DMS114 treated with DMSO at 0.1 percent for 48 hours (cell line): ENCODE measurements around the gene SUGCT.
"Not testable (repeated sequence)": the region's sequence is repeated elsewhere in the genome, so short reads cannot be mapped to it uniquely, and the experiment has no call there.

Experiments used
- DNase-seq: peaks from one replicate; lab custom pipeline; 2025; ENCODE audit not compliant: unreplicated experiment; lab: John Stamatoyannopoulos, UW

The SUGCT gene

DNA sequence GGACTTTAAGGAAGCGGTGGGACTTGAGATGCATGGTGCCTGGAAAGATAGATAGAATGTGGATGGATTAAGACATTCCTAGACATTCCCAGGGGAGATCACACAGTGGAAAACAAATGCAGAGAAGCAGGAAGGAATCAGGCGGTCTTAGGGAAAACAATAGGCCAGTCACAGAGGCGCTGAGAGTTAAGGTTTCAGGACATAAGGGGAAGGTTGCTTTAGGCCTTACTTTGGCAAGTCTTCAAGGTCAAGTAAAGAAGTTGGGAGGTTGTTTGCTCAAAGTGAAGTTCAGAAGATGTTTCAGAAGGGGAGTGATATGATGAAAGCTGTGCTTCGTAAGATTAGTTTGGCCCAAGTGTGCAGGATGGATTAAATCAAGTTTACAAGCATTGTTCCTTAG lies 109.4 kb downstream of the SUGCT start:
- no peak for DNase-seq

DNA sequence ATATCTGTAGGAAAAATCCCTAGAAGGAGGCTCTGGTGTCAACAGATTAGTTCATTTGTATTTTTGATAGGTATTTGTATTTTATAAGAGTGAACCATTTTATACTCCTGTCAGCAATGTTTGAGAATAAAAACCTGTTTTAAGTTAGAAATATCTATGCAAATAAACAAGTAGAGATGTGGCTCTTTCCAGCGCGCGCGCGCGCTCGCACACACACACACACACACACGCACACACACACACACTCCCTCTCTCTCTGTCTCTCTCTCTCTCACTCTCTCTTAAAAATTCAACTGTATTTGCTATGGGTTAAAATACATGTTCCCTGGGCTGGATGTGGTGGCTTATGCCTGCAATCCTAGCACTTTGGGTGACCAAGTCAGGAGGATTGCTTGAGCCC lies 113.9 kb downstream of the SUGCT start:
- DNase-seq, result no peak

DNA sequence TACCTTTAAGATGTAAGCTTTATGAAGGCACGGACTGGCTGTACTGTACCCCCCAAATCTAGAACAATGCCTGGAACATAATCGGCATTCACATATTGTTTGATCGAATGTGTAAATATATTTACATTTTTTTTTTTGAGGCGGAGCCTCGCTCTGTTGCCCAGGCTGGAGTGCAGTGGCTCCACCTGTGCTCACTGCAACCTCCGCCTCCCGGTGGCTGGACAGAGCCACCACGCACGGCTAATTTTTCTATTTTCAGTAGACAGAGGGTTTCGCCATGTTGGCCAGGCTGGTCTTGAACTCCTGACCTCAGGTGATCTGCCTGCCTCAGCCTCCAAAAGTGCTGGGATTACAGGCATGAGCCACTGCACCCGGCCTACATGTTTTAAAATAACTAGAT lies 118.6 kb downstream of the SUGCT start:
- not testable (repeated sequence) for DNase-seq

- DNase-seq, result no peak
Observed at GRCh38 chr7:40263752-40264390, 129.1 kb downstream of the SUGCT start.

- DNase-seq, result no peak
Observed at GRCh38 chr7:40267583-40267982, 132.8 kb downstream of the SUGCT start.

DNA sequence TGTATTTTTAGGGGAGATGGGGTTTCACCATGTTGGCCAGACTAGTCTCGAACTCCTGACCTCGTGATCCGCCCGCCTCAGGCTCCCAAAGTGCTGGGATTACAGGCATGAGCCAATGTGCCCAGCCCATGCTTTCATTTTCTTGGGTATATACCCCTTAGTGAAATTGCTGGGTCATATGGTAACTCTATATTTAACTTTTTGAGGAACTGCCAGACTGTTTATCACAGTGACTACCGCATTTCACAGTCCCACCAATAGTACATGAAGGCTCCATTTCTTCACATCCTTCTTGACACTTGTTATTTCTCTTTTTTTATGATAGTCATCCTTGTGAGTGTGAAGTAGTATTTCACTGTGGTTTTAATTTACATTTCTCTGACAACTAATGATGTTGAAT lies 134.0 kb downstream of the SUGCT start:
- not testable (repeated sequence) for DNase-seq

- no peak for DNase-seq
Observed at GRCh38 chr7:40276061-40276460, 141.3 kb downstream of the SUGCT start.

DNA sequence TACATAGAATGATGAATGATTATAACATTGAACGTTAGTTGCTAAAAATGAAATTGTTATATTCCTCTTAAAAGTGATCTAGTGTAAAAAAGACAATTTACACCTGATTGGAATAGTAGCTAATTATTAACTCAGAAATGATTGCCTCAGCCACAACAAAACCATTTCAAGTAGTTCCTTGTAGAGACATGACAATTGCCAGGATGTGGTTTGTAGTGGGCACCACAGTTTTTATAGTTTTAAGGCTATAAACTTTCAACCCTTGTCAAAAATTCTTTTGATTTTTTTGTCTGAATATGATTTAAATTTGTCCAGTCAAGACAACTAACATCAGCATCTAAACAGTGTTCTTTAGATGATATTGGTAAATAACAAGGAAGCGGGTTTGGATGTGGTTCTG lies 145.2 kb downstream of the SUGCT start:
- DNase-seq, result no peak

DNA sequence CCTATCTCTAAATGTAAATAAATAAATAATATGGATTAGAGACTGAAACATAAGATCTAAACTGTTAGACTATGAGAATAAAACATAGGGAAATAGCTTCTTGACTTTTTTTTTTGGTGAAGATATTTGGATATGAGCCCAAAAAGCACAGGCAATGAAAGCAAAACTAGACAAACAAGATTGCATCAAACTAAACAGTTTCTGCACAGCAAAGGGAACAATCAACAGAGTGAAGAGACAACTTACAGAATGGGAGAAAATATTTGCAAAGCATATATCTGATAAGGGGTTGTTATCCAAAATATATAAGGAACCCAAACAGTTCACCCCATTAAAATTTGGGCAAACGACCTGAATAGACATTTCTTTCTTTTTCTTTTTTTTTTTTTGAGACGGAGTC lies 148.1 kb downstream of the SUGCT start:
- DNase-seq, result no peak

- no peak for DNase-seq
Observed at GRCh38 chr7:40283391-40283790, 148.6 kb downstream of the SUGCT start.

DNA sequence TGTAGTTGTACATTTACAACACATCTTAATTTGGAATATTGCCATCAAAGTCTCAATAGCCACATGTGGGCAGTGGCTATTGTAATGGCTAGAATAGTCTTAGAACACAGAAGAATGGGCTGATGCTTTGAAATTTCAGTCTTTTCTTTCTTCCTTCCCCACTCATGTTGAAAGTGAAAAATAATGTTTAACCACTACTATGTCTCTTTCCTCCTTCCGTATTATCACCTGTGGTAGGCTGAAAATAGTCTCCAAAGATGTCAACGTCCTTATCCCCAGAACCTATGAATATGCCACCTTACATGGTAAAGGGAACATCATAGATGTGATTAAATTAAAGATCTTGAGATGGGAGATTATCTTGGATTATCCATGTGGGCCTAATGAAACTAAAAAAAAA lies 154.0 kb downstream of the SUGCT start:
- no peak for DNase-seq

DNA sequence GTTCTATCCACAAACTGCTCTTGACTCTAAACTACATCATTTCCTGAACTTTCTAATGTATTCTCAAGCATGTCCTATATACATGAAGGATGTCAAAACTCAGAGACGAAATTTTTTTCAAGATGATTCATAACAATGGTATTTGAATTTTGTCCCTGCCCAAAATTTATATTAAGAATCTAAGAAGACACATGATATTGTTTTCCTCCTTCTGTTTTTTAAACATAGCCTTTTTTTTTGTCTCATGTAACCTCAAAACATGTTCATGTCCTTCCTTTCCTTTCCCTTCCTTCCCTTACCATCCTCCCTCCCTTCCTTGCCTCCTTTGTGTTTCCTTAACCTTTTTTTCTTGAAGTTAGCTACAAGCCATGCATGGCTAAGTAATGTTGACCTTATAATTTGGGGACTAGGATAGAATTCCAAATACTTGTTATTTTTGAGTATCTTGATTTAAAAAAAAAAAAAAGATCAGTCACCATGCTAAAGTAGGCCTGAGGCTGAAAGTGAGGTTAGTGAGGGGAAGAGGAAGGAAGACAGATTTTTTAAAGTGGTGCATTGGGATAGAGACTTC lies 163.0 kb downstream of the SUGCT start:
- no peak for DNase-seq

DNA sequence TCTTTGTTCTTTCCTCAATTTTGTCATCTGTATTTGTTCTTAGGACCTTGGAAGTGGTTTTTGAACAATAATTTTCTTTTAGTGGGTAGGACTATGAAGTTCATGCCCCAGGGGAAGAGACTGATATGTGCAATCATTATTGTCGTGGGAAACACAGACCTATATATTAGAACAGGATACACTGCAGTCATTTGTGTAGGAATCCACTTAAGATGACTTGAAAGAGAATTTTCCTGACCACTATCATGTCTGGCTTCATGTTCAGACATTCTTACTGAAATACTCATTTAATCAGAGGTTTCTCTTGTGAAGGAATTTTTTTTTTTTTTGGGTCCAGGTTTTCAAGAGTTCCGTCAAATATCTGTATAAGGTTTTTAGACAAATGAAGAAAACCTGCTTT lies 163.6 kb downstream of the SUGCT start:
- DNase-seq, result no peak

GRCh38 chr7:40299097-40299496 lies 164.3 kb downstream of the SUGCT start:
- no peak for DNase-seq

DNA sequence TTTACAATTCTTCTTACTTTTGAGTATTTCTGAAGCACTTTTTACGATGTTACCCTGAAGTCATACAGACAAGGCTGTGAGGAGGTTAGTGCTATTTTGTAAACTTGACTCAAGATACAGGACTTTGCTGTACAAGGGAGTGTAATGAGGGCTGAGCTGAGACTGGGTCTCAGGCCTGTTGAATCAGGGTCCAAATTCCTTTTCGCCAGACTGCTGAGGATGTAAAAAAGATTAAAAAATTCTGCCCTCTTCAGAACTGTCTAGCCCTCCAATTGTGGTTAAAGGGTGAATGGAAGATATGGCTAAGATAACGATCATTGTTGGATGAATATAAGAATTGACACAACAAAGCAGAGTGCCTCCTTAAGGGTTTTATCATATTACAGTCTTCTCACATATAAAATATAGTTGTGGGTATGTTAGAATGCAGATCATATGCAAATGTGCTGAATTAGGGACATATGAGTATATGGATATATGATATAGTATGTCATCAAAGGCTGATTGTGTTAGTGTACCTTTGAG lies 165.4 kb downstream of the SUGCT start:
- no peak for DNase-seq

DNA sequence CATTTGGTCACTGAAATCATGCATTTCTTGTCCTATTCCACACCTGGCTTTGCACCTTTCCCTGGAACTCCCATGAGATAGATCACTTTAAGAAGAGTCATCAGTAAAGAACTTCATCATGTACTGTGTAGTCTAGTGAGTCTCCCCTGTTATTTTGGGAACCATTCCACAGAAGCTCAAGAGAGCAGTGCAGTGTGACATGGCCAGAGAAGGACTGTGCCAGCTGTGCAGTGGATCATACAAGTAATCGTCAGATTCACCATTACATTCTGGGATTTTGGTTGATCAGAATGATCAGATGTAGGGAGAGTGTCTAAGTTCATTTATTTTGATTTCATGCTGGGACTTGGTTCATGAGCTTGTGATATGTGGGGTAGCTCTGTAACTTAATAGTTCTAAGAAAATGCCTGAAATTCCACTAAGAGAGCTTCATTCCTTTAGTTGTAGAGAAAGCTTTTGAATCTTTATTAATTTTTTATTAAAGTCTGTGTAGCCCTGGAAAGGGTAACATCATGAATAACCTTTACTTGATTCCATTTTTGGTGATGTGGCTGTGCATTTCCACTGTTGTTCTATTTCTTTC lies 166.8 kb downstream of the SUGCT start:
- no peak for DNase-seq

DNA sequence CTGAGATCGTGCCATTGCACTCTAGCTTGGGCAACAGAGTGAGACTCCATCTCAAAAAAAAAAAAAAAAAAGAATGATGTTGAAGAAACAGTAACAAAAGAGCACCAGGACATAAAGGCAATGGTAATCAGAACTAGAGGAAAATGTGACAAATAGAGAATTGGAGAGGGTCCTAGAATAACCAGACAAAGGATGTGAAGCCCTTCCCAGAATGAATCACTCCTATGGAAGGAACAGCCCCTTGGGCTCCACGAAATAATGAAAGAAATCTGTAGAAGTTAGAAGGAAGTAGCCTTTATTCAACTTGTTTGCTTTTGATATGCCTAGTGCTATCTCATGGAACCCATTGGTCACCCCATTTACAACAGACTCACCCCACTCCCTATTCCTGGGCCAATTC lies 169.2 kb downstream of the SUGCT start:
- no peak for DNase-seq

DNA sequence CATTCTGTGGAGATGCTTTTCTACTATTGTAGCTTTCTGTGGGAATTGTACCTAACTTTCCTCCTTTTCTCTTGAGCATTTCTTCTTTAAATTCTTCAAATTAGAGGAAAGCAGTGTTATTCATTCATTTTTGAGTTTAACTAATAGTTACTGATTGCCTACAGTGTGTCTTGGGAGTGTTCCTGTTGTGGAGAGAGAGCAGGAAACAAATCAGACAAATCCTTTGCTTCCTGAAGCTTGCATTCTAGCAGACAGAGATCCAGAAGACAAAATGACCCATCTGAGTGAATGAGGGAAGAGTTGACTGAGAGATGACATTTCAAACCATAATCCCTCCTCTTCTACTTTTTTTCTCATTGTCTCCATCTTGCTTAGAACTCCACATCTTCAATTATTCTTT lies 170.4 kb downstream of the SUGCT start:
- no peak for DNase-seq

DNA sequence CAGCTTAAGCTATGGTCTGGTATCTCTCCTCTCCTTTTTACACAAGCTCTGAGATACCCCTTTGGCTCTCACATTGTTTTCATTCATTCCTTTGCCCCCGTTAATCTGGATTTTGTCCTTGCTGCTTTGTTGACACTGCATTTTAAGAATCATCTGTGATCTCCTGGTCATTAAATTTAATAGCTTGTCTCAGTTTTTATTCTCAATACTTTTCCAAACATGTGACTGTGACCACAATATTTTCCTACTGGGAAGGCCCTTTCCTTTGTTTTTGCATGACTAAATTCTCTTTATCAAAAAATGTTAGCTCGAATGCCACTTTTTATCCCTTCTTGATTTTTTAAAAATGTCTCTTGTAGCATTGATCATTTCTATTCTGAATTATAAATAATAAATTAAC lies 171.2 kb downstream of the SUGCT start:
- no peak for DNase-seq

- DNase-seq, result no peak
Observed at GRCh38 chr7:40306596-40306995, 171.8 kb downstream of the SUGCT start.

DNA sequence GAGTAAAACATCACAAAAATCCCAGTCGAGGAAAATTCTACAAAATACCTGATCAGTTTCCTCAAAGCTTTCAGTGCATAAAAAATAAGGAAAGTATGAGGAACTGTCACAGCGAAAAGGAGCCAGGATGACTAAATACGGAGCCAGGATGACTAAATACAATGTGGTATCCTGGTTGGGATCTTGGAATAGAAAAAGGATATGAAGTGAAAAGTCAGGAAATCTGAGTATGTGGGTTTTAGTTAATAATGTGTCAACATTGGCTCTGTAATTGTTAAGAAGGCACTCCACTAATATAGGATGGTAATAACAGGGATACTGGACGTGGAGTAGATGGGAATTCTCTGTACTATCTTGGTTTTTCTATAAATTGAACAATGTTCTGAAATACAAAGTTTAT lies 175.5 kb downstream of the SUGCT start:
- DNase-seq, result no peak

DNA sequence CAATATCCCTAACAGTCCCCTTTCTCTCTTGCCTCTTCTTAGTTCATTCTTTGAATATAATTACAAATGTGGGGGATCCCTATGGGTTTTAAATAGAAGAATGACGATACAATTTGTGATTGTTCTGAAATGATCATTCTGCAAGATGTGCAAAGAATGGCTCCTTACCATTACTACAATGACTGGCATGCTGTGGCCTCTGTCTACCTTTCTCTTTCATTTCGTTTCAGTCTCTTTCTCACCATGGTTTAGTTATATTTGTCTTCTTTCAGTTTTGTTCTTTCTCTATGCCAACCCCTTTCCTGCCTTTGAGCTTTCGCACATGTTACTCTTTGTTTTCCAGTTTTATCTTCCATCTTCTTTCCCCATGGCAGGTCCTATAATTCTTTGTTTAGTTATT lies 176.5 kb downstream of the SUGCT start:
- no peak for DNase-seq

GRCh38 chr7:40315277-40315676 lies 180.5 kb downstream of the SUGCT start:
- DNase-seq, result no peak
